Transverse colon (tissue), 4 donors: ENCODE measurements around the gene WNT2B. TPM values are rescaled to one million over a fixed set of nuclear protein-coding genes. Genes with fewer than 3 reads are reported as not detected.
A peak's percentile ranks its signal among the peaks of the same experiment; 100 is the strongest.

Source experiments
- DNase-seq: peaks from one replicate; pipeline ENCODE4 v3.0.0-alpha.2; 2019
- H3K27ac ChIP-seq, 4 donors: fragments of 200-600 bp; sonication (generic); 2 replicates each; pipeline ENCODE4 v1.5.1; 2016 to 2018; ENCODE audit warnings: inconsistent platforms in 4 of 4
- H3K27me3 ChIP-seq: fragments of 200-600 bp; sonication (generic); 2 replicates; pipeline ENCODE4 v1.5.1; 2017; ENCODE audit warnings: inconsistent platforms
- H3K36me3 ChIP-seq, 4 donors: fragments of 200-600 bp; sonication (generic); 2 replicates each; pipeline ENCODE4 v1.5.1; 2017 to 2019; ENCODE audit warnings: inconsistent platforms in 4 of 4
- H3K4me1 ChIP-seq, 4 donors: fragments of 200-600 bp; sonication (generic); 2 replicates each; pipeline ENCODE4 v1.5.1; 2017 to 2020; ENCODE audit warnings: inconsistent platforms in 4 of 4
- H3K4me3 ChIP-seq, 4 donors: fragments of 200-600 bp; sonication (generic); 1 replicate in 1 of 4; 2 replicates in 3 of 4; pipeline versions ENCODE4 v1.5.1 to v1.6.1; 2017 to 2019; ENCODE audit warnings: inconsistent platforms in 4 of 4
- H3K9me3 ChIP-seq, 2 donors: fragments of 200-600 bp; sonication (generic); 2 replicates each; pipeline ENCODE4 v1.5.1; 2017 to 2019; ENCODE audit warnings: inconsistent platforms in 2 of 2
- EP300 ChIP-seq: sonication (generic); formaldehyde crosslinking; IDR thresholded peaks from one replicate; pipeline ENCODE4 v1.6.1; 2017; ENCODE audit warnings: antibody characterized with exemption, low read depth
- POLR2A ChIP-seq: fragments of 450-650 bp; IDR thresholded peaks from one replicate; pipeline ENCODE4 v1.6.1; 2016; ENCODE audit warnings: antibody characterized with exemption, mild to moderate bottlenecking, moderate library complexity
- POLR2AphosphoS5 ChIP-seq, 3 donors: sonication (generic); formaldehyde crosslinking; IDR thresholded peaks; one replicate each; pipeline ENCODE4 v1.6.1; 2016; ENCODE audit warnings: antibody characterized with exemption in 3 of 3
- WGBS, 2 donors: methylation state at CpG; one replicate each; pipeline ENCODE4 v1.1.5; 2018; ENCODE audit warnings: low coverage in 1 of 2; 5-methylcytosine and 5-hydroxymethylcytosine counted together
- in situ Hi-C, 4 donors: fragments of 200-750 bp; cut with MboI; loops; one replicate each; pipeline versions ENCODE4 v1.15.0 to v1.15.1; 2017; ENCODE audit warnings: low sequenced_read_pairs in 3 of 4, low pct_ligation_motif_present in 1 of 4, low pct_unique_long_range_greater_than_20kb in 1 of 4
- intact Hi-C: fragments of 100-400 bp; cut with DNase I; formaldehyde crosslinking; loops from one replicate; pipeline ENCODE4 v1.15.1; 2023; ENCODE audit warnings: low total_unique reads
- total RNA-seq, 4 donors: library from RNA; depleted of rRNA; stranded (reverse); fragments of >200 nt; gene quantifications; one replicate each; pipeline ENCODE4 v1.1.0, GENCODE V29; 2016
- TF ChIP-seq, protein P1 (sequence below), 5 experiments: fragments of 200-600 bp in 3 of 5; fragments of 450-650 bp in 2 of 5; sonication (generic) in 3 of 5; IDR thresholded peaks; 1 replicate in 2 of 5; 2 replicates in 3 of 5; pipeline ENCODE4 v1.5.1; 2016 to 2017; ENCODE audit warnings: antibody characterized with exemption in 5 of 5, inconsistent platforms in 3 of 5, mild to moderate bottlenecking in 2 of 5, moderate library complexity in 1 of 5

The WNT2B gene
- total RNA-seq, 4 donors from 2014 or later, result 7.9 to 17.3 (median 10.0) TPM

DNA sequence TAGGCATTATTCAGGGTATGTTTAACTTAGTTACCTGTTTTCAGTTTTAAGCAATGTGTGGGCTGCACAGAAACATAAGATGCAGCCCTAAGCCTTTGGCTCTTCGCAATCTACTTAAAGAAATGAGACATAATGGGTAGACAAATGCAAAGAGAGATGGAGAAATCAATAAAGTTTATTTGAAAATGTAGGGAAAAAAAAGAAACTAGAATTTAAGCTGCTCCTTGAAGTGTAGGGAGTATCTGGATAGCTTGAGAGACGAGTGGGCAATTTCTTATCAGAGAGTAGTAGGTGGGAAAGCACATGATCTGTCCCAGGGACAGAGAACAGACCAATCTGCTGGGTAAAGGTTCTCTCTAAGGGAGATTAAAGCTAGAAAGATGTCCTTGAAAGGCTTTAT, 8.9 kb downstream of the WNT2B start:
- no peak for DNase-seq
- no peak overlapping the region for H3K27ac ChIP-seq
- in situ Hi-C loops, result loop anchor here in 1 of 4 donors (25.0 kb wide), 1 partner anchor 95 kb away; the partner anchor contains the start of genes CAPZA1 and ST7L
- peaks cover 0 to 8% (median 3%) of the 10 kb centered on the region in 4 donors for H3K4me1 ChIP-seq
- H3K9me3 ChIP-seq, result no peaks in the 10 kb centered on the region
- H3K4me3 ChIP-seq, result no peak overlapping the region
- 97 to 100% methylated on average over 2 of the region's 2 CpGs for WGBS, 2 donors
- TF ChIP-seq POLR2A (no peak), POLR2AphosphoS5 (IDR thresholded peaks at IDR 0.05) (no peak), EP300 (no peak)
- TF ChIP-seq, protein P1, sequence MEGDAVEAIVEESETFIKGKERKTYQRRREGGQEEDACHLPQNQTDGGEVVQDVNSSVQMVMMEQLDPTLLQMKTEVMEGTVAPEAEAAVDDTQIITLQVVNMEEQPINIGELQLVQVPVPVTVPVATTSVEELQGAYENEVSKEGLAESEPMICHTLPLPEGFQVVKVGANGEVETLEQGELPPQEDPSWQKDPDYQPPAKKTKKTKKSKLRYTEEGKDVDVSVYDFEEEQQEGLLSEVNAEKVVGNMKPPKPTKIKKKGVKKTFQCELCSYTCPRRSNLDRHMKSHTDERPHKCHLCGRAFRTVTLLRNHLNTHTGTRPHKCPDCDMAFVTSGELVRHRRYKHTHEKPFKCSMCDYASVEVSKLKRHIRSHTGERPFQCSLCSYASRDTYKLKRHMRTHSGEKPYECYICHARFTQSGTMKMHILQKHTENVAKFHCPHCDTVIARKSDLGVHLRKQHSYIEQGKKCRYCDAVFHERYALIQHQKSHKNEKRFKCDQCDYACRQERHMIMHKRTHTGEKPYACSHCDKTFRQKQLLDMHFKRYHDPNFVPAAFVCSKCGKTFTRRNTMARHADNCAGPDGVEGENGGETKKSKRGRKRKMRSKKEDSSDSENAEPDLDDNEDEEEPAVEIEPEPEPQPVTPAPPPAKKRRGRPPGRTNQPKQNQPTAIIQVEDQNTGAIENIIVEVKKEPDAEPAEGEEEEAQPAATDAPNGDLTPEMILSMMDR (IDR thresholded peaks at IDR 0.05), result no peak
- intact Hi-C loops, result no loop called here
- H3K27me3 ChIP-seq, result no peaks in the 10 kb centered on the region
- no peaks in the 10 kb centered on the region for H3K36me3 ChIP-seq

DNA sequence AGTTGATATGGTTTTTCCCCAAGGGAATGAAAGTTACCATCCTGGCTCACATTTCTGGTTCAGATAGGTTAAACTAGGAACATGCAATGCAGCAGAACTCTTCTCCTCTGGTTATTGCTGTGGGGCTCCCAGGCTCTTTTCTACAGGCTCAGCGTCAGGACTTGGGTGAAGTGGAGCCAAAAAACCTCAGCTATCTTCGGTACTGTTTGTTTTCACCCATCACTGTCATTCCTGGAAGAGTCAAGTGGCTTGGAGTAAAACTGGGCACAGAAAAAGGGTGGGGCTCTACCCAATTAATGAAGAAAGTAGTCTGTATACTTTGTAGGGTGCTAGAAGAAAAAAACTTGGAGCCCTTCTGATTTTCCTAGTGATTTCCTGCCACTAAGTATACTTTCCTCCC, 9.4 kb downstream of the WNT2B start:
- Histone ChIP-seq H3K27me3 (no peaks in the 10 kb centered on the region), H3K36me3 (peaks cover 0 to 2% (median 0%) of the 10 kb centered on the region in 4 donors), H3K27ac (no peak overlapping the region), H3K4me1 (peaks cover 0 to 8% (median 3%) of the 10 kb centered on the region in 4 donors), H3K9me3 (no peaks in the 10 kb centered on the region), H3K4me3 (no peak overlapping the region)
- 77 to 84% methylated on average over 2 of the region's 2 CpGs for WGBS, 2 donors
- TF ChIP-seq POLR2A (no peak), POLR2AphosphoS5 (IDR thresholded peaks at IDR 0.05) (no peak), EP300 (no peak)
- TF ChIP-seq, protein P1 (IDR thresholded peaks at IDR 0.05), result no peak
- intact Hi-C loops (no loop called here), in situ Hi-C loops (loop anchor here in 1 of 4 donors (25.0 kb wide), 1 partner anchor 94 kb away; the partner anchor contains the start of genes CAPZA1 and ST7L)
- no peak for DNase-seq

DNA sequence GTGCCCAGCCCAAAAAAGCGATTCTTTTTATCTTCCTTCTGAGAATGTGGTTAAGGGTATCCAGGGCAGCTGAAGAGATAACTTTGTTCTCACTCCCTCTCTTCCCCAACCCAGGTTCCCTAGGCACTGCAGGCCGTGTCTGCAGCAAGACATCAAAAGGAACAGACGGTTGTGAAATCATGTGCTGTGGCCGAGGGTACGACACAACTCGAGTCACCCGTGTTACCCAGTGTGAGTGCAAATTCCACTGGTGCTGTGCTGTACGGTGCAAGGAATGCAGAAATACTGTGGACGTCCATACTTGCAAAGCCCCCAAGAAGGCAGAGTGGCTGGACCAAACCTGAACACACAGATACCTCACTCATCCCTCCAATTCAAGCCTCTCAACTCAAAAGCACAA, 11.4 kb downstream of the WNT2B start:
- in situ Hi-C loops, result loop anchor here in 1 of 4 donors (25.0 kb wide), 1 partner anchor 92 kb away; the partner anchor contains the start of genes CAPZA1 and ST7L
- H3K27ac ChIP-seq, result no peak overlapping the region
- peaks cover 0 to 6% (median 2%) of the 10 kb centered on the region in 4 donors for H3K4me1 ChIP-seq
- H3K27me3 ChIP-seq, result no peaks in the 10 kb centered on the region
- H3K4me3 ChIP-seq, result no peak overlapping the region
- H3K36me3 ChIP-seq, result peaks cover 0 to 4% (median 0%) of the 10 kb centered on the region in 4 donors
- 91% methylated on average over 9 of the region's 9 CpGs; no CpG with 5 or more reads in 1 of the 2 donors for WGBS, 2 donors
- intact Hi-C loops, result no loop called here
- H3K9me3 ChIP-seq, result no peaks in the 10 kb centered on the region
- no peak for DNase-seq
- TF ChIP-seq, protein P1 (IDR thresholded peaks at IDR 0.05), result no peak
- TF ChIP-seq EP300 (no peak), POLR2AphosphoS5 (IDR thresholded peaks at IDR 0.05) (no peak), POLR2A (no peak)

DNA sequence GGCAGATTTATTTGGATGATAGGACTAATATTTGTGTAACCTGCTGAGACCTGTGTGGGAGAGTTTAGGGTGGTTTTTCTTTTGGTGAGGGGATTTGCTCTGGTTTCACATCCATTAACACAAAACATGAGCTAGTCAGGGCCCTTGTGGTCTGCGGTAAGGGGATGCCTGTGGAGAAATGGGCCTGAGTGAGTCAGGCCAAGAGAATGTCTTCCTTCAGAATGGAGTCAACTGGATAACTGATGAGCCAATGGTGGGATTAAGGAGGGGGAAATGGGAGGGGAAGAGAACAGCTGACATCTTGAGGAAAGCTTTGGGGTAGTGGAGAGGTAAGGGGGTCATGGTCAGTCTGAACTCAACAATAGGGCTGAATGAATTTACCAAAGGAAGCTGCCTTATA, 13.9 kb downstream of the WNT2B start:
- TF ChIP-seq POLR2A, result no peak
- TF ChIP-seq, protein P1 (IDR thresholded peaks at IDR 0.05), result no peak
- no peak for TF ChIP-seq POLR2AphosphoS5 (IDR thresholded peaks at IDR 0.05)
- no peak for TF ChIP-seq EP300
- 83 to 88% methylated on average over 1 of the region's 1 CpG for WGBS, 2 donors
- H3K36me3 ChIP-seq, result peaks cover 0 to 4% (median 0%) of the 10 kb centered on the region in 4 donors
- peak overlapping the region in 1 of 4 donors; percentile 16 for H3K27ac ChIP-seq
- H3K4me3 ChIP-seq, result no peak overlapping the region
- no peaks in the 10 kb centered on the region for H3K4me1 ChIP-seq
- no peaks in the 10 kb centered on the region for H3K27me3 ChIP-seq
- intact Hi-C loops (no loop called here), in situ Hi-C loops (loop anchor here in 1 of 4 donors (25.0 kb wide), 1 partner anchor 90 kb away; the partner anchor contains the start of genes CAPZA1 and ST7L)
- DNase-seq, result no peak
- no peaks in the 10 kb centered on the region for H3K9me3 ChIP-seq
